HG03520 (cell line): ENCODE results near the gene TAAR1.
"Not testable (repeated sequence)": the region's sequence is repeated elsewhere in the genome, so short reads cannot be mapped to it uniquely, and the experiment has no call there.

ENCODE experiments used
- ATAC-seq: cut with Tn5 transposase; IDR thresholded peaks from one replicate; pipeline ENCODE4 v1.9.1; 2021; ENCODE audit warnings: mild to moderate bottlenecking, moderate library complexity; ENCODE audit not compliant: unreplicated experiment

Gene TAAR1

GRCh38 chr6:132663661-132664060 lies 4.7 kb upstream of the TAAR1 start:
- no peak for ATAC-seq

GRCh38 chr6:132661906-132662305 lies 2.9 kb upstream of the TAAR1 start:
- ATAC-seq = no peak

DNA sequence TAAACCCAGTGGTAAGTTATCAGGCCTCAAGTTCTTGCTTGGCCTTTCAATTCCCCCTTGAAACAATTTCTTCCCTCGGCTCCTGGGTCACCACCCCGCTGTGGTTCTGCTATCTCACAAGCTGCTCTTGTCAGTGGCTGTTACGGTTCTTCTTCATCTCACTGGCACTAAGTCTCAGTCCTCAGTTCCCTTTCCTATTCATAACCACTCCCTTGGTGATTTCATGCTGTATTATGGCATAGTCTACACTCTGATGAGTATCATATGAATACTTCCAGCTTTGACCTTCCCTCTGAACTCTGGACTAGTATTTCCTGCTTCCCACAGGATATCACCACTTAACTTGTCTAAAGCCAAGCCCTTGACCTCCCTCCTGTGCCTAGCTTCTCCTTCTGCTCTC lies 7.9 kb downstream of the TAAR1 start:
- no peak for ATAC-seq

DNA sequence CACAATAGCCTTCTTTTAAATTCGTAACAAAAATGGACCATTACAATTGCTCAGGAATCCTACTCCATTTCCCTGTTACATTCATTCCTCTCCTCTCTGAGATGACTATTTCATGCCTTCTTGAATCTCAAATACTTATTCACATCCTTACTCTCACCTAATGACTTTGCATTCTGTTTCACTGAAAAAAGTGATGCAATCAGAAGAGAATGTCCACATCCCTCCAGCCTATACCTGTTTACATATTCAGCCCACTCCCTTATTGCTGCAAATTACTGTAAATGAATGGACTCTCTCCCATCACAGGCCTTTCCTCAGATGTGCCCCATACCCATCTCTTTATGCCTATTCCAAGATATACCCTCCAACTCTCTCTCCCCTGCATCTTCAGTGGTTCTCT lies 8.6 kb downstream of the TAAR1 start:
- no peak for ATAC-seq

- ATAC-seq = no peak
Observed at GRCh38 chr6:132648828-132649227, 10.2 kb downstream of the TAAR1 start.

- peak; percentile 82 for ATAC-seq
Observed at GRCh38 chr6:132648356-132648755, 10.6 kb downstream of the TAAR1 start.

DNA sequence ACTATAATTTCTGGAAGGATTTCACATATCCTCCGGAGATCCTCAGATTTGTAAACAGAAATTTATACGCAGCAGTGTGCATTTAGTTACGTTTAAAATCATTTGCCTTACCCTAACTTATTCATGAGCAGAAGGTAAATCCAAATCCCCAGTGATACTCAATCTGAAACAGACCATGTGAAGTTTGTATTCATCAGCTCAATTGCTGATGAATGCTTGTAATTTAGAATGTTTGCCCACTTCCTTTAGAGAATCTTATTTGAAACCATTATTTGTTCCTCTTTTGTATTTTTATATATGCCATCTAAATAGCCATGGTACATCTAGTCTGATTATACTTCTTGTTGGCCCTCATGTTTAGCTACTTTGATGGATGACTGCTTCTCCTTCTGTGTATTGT lies 15.4 kb downstream of the TAAR1 start:
- ATAC-seq = no peak

GRCh38 chr6:132637135-132637534 lies 21.8 kb downstream of the TAAR1 start:
- not testable (repeated sequence) for ATAC-seq

DNA sequence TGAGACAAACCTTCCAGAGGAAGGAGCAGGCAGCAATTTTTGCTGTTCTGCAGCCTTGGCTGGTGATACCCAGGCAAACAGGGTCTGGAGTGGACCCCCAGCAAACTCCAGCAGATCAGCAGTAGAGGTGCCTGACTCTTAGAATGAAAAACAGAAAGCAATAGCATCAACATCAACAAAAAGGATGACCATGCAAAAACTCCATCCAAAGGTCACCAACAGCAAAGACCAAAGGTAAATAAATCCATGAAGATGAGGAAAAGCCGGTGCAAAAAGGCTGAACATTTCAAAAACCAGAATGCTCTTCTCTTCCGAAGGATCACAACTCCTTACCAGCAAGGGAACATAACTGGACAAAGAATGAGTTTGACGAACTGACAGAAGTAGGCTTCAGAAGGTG lies 23.1 kb downstream of the TAAR1 start:
- ATAC-seq = not testable (repeated sequence)

DNA sequence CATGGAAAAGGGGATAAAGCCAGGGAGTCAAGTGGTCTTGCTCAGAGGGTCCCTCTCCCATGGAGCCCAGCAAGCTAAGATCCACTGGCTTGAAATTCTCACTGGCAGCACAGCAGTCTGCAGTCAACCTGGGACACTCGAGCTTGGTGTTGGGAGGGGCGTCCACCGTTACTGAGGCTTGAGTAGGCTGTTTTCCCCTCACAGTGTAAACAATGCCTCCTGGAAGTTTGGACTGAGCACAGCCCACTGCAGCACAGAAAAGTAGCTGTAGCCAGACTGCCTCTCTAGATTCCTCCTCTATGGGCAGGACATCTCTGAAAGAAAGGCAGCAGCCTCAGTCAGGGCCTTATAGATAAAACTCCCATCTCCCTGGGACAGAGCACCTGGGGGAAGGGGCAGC lies 23.7 kb downstream of the TAAR1 start:
- ATAC-seq = not testable (repeated sequence)

- no peak for ATAC-seq
Observed at GRCh38 chr6:132634796-132635195, 24.2 kb downstream of the TAAR1 start.

GRCh38 chr6:132633362-132633761 lies 25.6 kb downstream of the TAAR1 start:
- no peak for ATAC-seq

GRCh38 chr6:132624175-132624574 lies 34.8 kb downstream of the TAAR1 start, which contains the start of gene TAAR2:
TAAR2 (minus strand) TSS chr6:132624275; CDS start chr6:132624275, 0 bp downstream.
- no peak for ATAC-seq

DNA sequence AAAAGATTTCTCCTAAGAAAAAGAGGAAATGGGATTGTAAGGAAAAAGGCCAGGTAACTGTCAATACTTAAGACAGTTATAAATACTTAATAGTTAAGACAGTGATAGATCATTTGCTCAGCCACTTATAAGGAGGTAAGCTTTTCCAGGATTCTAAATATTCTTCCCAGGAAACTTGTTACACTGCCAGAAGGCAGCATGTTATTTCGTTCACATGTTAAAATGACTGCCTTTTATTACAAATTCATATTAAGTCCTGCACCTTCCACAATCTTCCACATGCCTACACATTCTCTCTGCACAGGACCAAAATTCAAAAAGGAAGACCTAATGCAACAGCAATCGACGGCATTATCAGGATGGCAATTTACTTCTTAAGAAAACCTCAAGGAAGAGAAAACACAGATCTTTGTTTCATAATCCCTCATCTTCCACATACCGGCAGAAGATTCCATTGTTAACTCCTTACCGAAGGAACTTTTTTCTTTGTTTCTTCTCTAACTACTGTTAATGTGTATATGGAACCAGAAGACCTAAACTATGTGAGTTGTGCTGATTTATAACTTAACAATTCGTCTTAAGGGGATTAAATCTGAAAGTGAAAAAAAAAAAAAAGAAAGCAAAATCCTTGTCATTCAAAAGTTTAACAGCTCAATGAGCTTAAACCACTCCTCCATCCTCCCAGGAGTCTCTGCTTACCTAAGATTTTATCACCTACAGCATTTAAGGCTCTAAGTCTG lies 35.7 kb downstream of the TAAR1 start:
- ATAC-seq = no peak

- no peak for ATAC-seq
Observed at GRCh38 chr6:132616677-132617076, 42.3 kb downstream of the TAAR1 start.

DNA sequence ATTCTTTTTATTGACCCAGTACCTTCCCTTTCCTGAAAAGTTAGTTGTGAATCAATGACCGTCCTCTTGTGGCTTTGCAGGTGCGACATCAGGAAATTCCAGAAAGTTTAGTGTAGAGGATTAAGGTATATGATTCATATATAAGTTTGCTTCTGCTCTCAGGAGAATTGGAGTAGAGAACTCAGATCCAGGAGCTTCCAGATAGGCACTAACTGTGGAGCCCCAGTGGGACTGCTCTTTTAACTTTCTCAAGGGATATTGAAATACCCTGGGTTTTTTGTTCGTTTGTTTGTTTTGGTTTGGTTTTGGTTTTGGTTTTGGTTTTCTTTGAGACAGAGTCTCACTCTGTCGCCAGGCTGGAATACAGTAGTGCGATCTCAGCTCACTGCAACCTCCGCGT lies 44.4 kb downstream of the TAAR1 start:
- peak; percentile 48 for ATAC-seq

GRCh38 chr6:132612449-132613108 lies 46.4 kb downstream of the TAAR1 start:
- no peak for ATAC-seq

GRCh38 chr6:132611616-132612015 lies 47.4 kb downstream of the TAAR1 start:
- no peak for ATAC-seq

DNA sequence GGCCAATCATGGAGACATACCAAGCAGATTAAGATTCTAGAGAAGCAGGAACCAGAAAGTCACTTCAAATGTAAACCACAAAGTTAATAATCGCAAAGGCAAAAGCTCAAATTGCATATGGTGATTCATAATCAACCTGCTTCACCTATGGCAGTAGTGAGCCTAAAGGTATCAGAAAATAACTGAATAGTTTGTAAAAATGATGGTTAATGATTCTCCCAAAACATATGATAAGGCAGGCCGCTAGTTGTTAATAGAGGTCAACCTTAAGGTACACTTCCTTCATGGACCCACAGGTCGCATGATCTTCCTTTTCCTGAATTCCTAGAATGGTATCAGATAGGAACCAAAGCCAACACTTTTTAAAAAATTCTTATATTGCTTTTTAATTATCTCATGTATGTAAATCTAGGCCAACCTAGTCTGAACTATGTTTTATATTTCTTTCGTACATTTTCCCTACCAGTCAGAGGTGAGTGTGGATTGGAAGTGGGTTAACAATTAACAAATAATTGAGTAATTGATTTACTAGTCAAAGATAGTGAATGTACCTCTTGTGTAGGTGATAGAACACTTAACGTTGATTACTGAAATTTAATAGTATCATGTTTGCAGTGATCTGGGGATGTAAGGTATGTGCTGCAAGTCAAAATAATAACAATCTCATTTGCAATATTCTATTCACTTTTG lies 51.3 kb downstream of the TAAR1 start:
- ATAC-seq = no peak

DNA sequence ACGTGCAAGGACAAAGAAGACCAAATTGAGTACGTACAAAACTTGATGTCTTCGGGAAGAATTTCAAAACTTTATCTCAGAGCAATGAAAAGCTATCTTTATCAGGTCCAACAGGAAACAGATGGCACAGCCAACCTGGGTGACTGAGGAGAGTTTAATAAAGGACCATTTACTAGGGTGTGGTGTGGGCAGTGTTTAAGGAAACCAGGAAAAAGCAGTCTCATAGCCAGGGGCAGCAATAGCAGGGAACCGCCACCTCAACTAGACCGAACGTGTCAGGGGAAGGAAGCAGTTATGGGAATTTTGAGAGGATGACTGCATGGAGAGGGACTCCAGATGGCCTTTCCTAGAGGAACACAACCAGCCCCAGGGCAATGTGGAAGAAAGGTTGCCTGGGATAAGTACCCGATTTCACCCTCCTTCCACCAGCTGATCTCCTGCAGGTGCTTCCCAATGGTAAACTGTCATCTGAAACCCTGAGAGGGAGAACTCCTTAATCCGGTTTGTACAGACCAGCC lies 54.3 kb downstream of the TAAR1 start:
- ATAC-seq = no peak

- not testable (repeated sequence) for ATAC-seq
Observed at GRCh38 chr6:132600900-132601299, 58.1 kb downstream of the TAAR1 start.

GRCh38 chr6:132598473-132598872 lies 60.5 kb downstream of the TAAR1 start:
- ATAC-seq = peak; percentile 60
